ENCODE data around the gene PPM1L. TPM values are rescaled to one million over a fixed set of nuclear protein-coding genes. Genes with fewer than 3 reads are reported as not detected.

Gene PPM1L
- total and polyA plus RNA-seq, 2 of the 13 experiments (the other 11 are each of a cell fraction or from before 2014, with no cell fraction given), result 0.22 to 1.4 TPM

GRCh38 chr3:160796089-160796812, 40.2 kb downstream of the PPM1L start:
- ChIA-PET POLR2A (no interaction called here), CTCF (ENCODE audit: low intra/inter-chr PET ratio, low total read pairs) (no interaction called here)
- H3K4me1 ChIP-seq (ENCODE audit: insufficient read depth, low read length), result peaks cover 10% of the 10 kb centered on the region; the same call in 1 of the 2 replicates
- intact Hi-C loops (cut with micrococcal nuclease; ENCODE audit: unreplicated experiment), result no loop called here
- H3K79me2 ChIP-seq (ENCODE audit: insufficient read depth, low read length), result no peaks in the 10 kb centered on the region
- WGBS (ENCODE audit: low lambda C conversion rate), result 31% methylated on average over 4 of the region's 4 CpGs
- in situ Hi-C loops (cut with HindIII; ENCODE audit: extremely low pct_ligation_motif_present, low pct_unique_long_range_greater_than_20kb), result no loop called here
- no peak overlapping the region for H3K4me3 ChIP-seq (replicated peaks in 1 of 3; ENCODE audit: insufficient read depth in 1 of 3, low read depth in 2 of 3, low read length in 3 of 3)
- TF ChIP-seq YEATS2 (CRISPR knock-in tag; IDR thresholded peaks at IDR 0.05; ENCODE audit: borderline replicate concordance), result no peak
- H3K9me3 ChIP-seq (ENCODE audit: low read length), result no peaks in the 10 kb centered on the region
- H4K20me1 ChIP-seq (ENCODE audit: insufficient read depth, low read length), result no peaks in the 10 kb centered on the region
- no peak overlapping the region for H3K9ac ChIP-seq (ENCODE audit: insufficient read depth, low read depth, low read length)
- no peaks in the 10 kb centered on the region for H3K36me3 ChIP-seq (replicated peaks in 1 of 2; ENCODE audit: control insufficient read depth in 1 of 2, insufficient read depth in 2 of 2, low read length in 2 of 2)
- no peaks in the 10 kb centered on the region for H3K27me3 ChIP-seq (ENCODE audit: control insufficient read depth in 1 of 2, insufficient read depth in 2 of 2, low read length in 2 of 2)
- no peak overlapping the region; the same call in 1 of the 2 replicates for H3K4me2 ChIP-seq (ENCODE audit: low read depth, low read length)
- ATAC-seq (no peak), FAIRE-seq (no peak), DNase-seq (ENCODE audit: low spot score) (no peak)
- BruUV-seq (replicated peaks), result no TSS peak
- no peak overlapping the region for H2AFZ ChIP-seq (ENCODE audit: low read length)
- no peak overlapping the region for H3K27ac ChIP-seq (ENCODE audit: extremely low read length, insufficient read depth, low read length)

GRCh38 chr3:160796813-160797164, 40.8 kb downstream of the PPM1L start:
- no peaks in the 10 kb centered on the region for H3K27me3 ChIP-seq (ENCODE audit: control insufficient read depth in 1 of 2, insufficient read depth in 2 of 2, low read length in 2 of 2)
- DNase-seq (ENCODE audit: low spot score) (peak; percentile 17), ATAC-seq (peak; percentile 83), FAIRE-seq (no peak)
- no TSS peak for BruUV-seq (replicated peaks)
- 3% methylated on average over 1 of the region's 1 CpG for WGBS (ENCODE audit: low lambda C conversion rate)
- H3K27ac ChIP-seq (ENCODE audit: extremely low read length, insufficient read depth, low read length), result no peak overlapping the region
- no peaks in the 10 kb centered on the region for H3K9me3 ChIP-seq (ENCODE audit: low read length)
- H4K20me1 ChIP-seq (ENCODE audit: insufficient read depth, low read length), result no peaks in the 10 kb centered on the region
- no peaks in the 10 kb centered on the region for H3K79me2 ChIP-seq (ENCODE audit: insufficient read depth, low read length)
- ChIA-PET CTCF (ENCODE audit: low intra/inter-chr PET ratio, low total read pairs) (no interaction called here), POLR2A (no interaction called here)
- H3K4me3 ChIP-seq (replicated peaks in 1 of 3; ENCODE audit: insufficient read depth in 1 of 3, low read depth in 2 of 3, low read length in 3 of 3), result no peak overlapping the region
- H3K4me2 ChIP-seq (ENCODE audit: low read depth, low read length), result no peak overlapping the region
- no peaks in the 10 kb centered on the region for H3K36me3 ChIP-seq (replicated peaks in 1 of 2; ENCODE audit: control insufficient read depth in 1 of 2, insufficient read depth in 2 of 2, low read length in 2 of 2)
- intact Hi-C loops (cut with micrococcal nuclease; ENCODE audit: unreplicated experiment) (no loop called here), in situ Hi-C loops (cut with HindIII; ENCODE audit: extremely low pct_ligation_motif_present, low pct_unique_long_range_greater_than_20kb) (no loop called here)
- H3K4me1 ChIP-seq (ENCODE audit: insufficient read depth, low read length), result peaks cover 10% of the 10 kb centered on the region; the same call in 1 of the 2 replicates
- H3K9ac ChIP-seq (ENCODE audit: insufficient read depth, low read depth, low read length), result no peak overlapping the region
- H2AFZ ChIP-seq (ENCODE audit: low read length), result no peak overlapping the region
- TF ChIP-seq ARNTL (CRISPR knock-in tag; IDR thresholded peaks at IDR 0.05) (no peak), ZNF615 (CRISPR knock-in tag; IDR thresholded peaks at IDR 0.05; ENCODE audit: borderline replicate concordance) (no peak), ZFP91 (CRISPR knock-in tag; IDR thresholded peaks at IDR 0.05; ENCODE audit: borderline replicate concordance) (no peak), ZNF710 (CRISPR knock-in tag; IDR thresholded peaks at IDR 0.05; ENCODE audit: borderline replicate concordance) (no peak), ZNF468 (CRISPR knock-in tag; IDR thresholded peaks at IDR 0.05) (no peak), ATF7 (IDR thresholded peaks at IDR 0.05) (peak; percentile 46), ATF7 (CRISPR knock-in tag; IDR thresholded peaks at IDR 0.05) (no peak), ZNF773 (CRISPR knock-in tag; IDR thresholded peaks at IDR 0.05; ENCODE audit: borderline replicate concordance) (no peak), RXRB (CRISPR knock-in tag; IDR thresholded peaks at IDR 0.05; ENCODE audit: borderline replicate concordance) (no peak), ATF4 (CRISPR knock-in tag; IDR thresholded peaks at IDR 0.05) (no peak), TEF (CRISPR knock-in tag; IDR thresholded peaks at IDR 0.05) (no peak), SAP130 (CRISPR knock-in tag; IDR thresholded peaks at IDR 0.05; ENCODE audit: low read depth) (peak; percentile 20; the same call in 1 of the 2 replicates)

Measured in HepG2 (cell line).